Fibroblast of skin of right biceps (primary cell): ENCODE data around the gene TPCN2.

Experiments used
- DNase-seq: peaks from one replicate; pipeline ENCODE4 v3.0.0-alpha.2; 2013

The TPCN2 gene

DNA sequence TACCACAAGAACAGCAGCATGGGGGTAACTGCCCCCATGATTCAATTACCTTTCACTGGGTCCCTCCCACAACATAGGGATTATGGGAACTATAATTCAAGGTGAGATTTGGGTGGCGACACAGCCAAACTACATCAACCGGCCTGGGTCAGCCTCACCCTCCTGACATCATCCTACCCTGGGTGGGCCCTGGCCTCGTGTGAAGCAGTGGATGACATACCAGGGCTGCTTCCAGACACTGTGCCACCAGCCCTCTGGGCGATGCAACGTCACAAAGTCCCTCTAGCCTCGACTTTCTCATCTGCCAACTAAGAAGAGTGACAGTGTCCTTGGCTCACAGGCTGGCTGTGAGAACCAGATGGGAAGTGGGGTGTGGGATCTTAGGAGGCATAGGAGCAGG, 8.7 kb upstream of the TPCN2 start:
- DNase-seq: peak; percentile 17

DNA sequence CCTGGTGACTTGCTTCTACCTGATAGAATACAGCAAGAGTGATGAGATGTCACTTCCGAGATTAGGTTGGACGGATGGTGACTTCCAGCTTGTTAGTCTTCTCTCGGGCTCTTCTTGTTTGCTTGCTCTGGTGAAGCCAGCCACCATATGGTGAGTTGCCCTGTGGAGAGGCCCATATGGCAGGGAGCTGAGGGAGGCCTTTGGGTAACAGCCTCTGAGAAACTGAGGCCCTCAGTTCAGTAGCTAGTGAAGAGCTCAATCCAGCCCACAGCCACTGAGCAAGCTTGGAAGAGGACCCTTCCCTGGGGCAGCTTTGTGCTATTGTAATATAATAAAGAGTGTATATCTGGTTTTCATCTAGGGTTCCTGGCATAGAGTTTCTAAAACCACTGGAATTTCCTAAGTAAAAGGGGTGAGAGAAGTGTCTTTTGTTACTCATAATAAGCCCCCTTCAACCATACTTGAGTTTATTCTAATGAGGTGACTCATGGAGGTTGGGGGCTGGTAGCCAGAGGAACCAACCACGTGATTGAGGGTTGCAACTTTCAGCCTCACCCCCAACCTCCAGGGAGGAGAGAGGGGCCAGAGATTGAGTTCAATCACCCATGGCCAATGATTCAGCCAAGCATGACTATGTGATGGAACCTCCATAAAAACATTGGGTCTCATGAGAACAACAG, 8.0 kb upstream of the TPCN2 start:
- peak; percentile 97 for DNase-seq

DNA sequence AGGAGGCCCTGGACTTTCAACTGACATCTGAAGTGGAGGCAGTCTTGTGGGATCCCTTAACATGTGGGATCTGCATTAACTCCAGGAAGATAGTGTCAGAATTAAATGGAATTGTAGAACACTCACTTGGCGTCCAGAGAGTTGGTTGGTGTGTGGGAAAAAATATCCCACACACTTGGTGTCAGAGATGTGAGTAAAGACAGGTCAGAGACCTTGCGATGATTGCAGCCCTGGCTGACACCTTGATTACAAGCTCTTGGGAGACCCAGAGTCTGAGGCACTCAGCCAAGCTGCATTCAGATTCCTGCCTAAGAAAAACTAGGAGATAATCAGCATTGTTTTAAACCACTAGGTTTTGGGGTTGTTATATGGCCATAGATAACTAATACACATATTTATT, 7.2 kb upstream of the TPCN2 start:
- peak; percentile 51 for DNase-seq

DNA sequence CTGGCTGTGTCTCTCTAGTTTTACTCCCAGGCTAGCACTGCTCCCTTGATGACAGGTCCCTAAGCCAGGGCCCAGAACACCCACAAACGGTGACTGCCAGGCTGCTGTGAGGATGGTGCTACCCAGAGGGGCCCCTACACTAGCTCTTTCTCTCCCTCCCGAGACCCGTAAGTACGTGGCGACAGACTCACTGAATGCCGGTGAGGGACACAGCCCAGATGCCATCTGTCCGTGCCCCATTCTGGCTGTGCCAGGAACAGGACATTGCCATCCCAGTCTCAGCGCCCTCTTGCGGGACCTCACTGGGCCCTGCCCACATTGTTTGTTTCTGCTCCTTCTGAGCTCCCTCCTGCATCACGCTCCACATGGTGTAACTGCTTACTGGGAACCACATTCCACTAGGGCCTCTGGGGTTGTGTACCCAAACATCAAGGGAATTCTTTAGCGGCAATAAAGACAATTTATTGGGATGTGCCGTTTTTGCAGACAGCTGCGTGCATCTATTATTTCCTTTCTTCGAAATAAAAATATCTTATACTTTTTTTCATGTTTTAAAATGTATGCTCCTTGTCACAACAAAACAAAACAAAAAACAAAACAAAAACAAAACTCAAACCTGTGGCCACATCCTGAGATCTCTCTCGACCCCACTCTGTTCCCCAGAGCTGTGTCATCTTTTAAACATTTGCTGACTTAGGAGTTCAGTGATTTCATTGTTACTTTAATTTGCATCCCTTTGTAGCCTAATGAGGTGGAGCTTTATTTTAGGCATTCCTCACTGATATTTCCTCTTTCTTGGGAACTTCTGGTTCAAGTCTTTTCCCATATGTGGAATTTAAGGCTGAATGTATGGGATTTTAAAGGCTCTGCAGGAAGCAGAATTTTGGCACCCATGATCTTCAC, 4.4 kb upstream of the TPCN2 start:
- peak; percentile 84 for DNase-seq

DNA sequence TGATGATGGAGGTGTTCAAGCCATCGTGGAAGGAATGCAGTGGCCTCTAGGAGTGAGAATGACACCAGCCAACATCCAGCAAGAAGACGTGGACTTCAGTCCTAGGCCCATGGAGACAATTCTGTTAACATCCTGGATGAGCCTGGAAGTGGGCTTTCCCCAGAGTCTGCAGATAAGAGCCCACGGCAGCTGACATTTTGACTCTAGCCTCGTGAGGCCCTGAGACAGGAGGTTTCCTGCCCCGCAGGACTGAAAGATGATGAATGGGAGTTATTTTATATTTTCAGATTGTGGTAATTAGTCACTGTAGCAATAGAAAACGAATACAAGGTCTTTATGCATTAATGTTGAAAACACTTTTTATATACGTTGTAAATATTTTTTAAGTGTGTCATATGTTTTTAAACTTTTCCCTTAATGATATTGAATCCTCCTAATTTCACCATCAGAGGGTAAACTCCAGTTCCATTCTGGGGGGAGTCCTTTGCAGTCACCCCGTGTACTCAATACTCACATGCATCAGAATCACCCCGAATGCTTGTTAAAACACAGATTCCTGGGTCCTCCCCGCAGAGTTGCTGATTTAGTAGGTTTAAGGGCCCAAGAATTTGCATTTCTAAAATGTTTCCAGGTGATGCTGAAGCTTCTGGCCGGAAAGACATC, 570 bp upstream of the TPCN2 start:
- peak; percentile 23 for DNase-seq

DNA sequence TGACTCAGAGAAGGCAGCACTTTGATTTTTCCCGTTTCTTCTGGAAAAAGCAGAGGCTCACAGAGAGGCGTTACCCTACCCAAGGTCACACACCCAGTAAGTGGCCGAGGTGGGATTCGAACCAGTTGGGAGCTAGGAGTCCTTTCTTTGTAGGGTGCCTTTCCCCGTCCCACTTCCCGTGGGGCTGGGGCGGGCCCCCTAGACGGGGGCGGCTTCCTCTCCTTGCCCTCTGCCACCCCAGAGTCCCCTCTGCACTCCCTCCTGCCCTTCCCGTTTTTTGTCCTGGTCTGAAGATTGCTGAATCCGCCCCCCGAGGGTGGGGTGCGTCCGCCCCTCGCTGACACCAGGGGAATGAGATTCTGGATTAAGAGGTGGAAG, 747 bp downstream of the TPCN2 start:
- no peak for DNase-seq

DNA sequence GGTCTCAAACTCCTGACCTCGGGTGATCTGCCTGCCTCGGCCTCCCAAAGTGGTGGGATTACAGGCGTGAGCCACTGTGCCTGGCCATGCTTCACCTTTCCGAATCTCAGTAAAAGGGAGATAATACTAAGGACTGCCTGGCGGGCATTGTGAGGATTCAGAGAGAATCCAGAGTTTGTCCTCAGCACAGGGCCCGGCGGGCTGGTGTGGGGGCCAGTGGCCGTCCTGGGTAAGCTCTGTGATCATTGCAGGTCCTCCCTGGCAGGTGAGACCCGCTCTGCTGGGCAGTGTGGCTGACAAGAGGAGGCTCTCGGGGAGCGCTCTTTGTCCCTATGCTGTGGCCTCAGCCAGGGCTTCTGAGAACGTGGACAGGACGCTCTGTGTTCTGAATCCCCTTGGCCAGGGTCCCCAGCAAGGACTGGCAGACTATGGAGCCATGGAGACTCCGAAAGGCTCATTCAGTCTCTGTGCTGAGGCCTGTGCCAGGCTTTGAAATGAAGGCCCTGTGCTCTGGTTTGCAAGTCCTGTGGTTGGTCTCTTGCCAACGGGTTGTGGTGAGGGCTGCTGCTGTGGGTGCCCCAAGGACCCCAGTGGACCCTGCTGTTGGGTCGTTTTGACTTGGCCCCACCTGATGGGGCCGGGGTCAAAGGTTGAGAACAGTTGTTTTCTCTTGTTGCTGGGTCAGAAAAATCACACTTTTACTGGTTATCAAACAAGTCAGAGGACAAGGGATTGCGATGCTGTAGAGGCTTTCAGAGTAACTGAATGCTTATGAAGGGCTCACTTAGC, 2.1 kb downstream of the TPCN2 start:
- no peak for DNase-seq

DNA sequence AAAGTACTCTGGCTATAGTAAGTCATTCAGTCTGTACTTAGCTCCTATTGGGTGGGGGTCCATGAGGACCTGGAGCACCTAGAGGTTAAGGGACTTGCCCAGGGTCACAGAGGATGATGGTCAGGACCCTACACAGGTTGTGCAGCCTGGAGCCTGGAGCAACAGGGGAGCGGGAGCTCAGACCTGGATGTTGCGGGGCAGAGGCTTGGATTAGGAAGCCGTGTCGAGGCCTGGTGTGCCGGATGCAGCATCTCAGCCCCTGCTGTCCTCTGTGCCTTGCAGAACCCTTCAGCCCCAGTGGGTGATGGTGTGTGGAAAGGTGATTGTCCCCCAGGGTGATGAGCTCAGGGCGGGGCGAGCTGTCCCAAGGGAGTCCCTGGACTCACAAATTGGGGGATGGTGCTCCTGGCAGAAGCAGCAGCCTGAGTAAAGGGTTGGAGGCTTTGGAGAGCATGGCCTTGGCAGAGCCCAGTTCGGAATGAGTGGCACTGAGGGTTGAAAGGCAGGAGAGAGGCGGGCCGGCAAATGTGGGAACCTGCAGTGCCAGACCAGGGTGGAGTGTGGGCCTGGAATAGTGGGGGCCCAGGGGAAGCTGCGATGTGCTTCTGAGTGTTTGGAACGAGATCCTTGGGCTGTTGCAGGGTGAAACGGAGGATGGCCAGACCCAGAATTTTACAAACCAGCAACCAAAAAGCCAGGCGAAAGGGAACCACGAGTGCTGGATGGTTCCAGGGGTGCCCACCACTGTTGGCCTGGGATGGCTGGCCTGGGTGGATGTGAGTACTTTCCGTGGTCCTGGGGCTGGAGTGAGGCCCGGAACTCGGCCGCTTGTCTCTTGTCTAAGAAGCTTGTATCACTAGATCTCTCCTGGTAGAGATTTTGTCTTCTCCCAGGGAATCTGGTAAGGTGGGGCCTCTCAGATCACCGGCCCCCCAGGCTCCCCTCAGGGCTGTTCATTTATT, 2.9 kb downstream of the TPCN2 start:
- no peak for DNase-seq

DNA sequence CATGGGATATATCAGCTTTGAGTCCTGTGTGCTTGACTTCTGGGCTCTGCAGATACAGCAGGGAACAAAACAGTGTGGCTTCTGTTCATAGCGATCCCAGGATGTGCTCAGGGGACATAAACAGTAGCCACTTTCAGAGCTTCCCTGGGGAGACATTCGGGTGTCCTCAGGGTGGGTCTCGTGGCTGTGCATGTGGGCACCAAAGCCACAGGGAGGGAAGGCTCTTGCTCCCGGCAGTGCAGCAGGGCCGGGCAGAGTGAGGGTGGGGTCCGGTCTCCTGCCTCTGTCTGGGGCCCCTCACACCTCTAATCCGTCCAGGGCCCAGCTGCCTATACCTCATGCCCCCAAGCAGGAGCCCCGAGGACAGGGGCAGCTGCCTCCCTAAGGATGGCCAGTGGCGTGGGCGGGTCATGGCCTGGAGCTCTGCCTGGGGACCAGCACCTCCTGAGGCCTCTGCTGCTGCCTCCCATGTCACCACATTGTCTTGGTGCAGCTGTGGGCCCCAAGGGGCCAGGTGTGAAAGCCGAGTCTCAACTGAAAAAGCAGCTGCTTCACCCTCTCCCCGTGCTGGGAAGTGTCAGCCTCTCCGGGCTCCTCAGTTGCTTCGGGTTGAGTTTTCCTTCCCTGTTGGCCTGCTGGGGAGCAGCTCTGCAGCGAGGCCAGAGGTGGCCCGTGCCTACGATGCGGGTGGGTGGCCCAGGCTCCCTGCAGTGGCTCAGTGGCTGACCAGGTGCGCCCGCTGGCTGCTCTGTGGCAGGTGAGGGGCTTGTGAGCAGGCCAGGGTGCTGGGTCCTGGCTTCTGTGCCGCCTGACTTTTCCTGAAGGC, 3.8 kb downstream of the TPCN2 start:
- no peak for DNase-seq

DNA sequence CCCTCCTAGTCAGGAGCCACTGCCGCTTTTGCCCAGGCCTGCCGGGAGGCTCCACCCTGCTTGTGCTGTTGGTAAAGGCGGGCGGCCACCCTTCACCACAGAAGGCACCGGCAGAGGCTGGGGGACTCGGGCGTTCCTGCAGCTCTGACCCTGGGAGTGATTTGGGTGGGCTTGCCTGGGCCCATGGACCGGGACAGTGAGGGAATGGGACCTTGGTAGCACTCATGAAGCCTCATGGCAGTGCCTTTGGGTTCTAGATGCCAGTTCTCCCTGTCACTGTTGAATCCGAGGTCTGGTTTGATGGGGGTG, 4.4 kb downstream of the TPCN2 start:
- no peak for DNase-seq

DNA sequence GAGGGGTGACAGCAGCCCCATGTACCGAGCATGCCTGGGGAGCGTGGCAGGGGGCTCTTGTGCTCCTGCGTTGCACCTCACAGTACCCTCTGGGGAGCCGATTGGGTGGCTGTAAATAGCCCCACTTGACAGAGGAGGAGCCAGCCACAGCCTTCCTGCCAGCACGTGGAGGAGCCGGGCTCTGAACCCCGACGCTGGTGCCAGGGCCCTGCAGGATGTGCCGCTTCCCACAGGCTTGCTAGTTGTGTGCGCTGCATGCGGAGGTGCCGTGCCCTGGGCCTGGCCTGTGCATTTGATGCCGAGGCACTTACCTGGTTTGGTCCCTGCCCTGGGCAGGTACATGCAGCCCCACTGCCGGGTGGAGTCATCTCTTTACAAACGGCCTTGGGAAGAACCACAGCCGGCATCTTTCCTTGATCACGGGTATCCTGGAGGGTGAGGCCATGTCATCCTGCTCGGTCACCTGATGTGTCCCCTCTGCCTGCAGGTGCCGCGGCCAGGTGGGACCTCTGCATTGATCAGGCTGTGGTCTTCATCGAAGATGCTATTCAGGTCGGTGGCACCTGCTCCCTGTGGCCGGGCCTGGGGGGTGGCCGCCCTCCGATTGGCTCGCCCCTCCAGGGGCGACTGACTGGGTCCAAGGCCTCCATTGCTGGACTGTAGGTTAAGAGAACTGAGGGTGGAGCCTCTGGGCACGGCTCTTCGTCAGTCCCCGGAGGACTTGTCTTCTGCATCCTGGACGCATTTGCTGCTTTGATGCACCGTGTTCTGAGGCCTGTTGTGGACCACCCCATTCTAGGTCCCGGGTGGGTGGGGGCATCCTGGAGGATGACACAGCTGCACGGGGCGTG, 5.0 kb downstream of the TPCN2 start:
- no peak for DNase-seq

DNA sequence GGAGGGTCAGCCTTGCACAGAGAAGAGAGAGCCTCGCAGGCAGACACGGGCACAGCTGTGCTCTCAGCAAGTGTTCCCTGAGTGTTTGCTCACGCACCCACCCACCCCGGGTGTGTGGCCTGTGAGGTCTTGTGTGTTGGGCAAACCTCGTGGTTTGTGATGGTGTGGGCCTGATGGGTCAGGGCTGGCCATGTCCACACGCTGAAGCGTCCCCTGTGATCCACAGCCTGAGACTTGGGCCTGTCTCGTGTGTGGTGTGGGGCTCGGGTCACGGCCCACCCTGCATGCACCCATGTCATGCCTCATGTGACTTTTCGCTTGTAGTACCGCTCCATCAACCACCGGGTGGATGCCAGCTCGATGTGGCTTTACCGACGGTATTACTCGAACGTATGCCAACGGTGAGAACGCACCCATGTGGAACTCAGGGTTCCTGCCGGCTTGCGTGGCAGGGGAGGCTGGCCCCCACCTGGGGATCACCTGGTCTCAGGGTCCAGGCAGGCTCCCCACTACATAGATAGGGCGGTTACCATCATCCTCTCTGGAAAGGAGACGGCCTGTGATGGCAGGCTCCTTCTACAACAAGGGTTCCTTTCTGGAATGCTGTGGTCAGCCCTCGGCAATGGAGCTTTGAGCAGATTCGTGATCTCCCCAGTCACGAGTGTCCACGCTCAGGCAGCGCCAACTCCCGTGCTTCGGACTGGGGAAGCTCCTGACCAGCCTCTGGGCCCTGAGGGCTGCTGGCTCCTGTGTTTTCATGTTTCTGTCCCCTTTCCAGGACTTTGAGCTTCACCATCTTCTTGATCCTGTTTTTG, 5.9 kb downstream of the TPCN2 start:
- no peak for DNase-seq

DNA sequence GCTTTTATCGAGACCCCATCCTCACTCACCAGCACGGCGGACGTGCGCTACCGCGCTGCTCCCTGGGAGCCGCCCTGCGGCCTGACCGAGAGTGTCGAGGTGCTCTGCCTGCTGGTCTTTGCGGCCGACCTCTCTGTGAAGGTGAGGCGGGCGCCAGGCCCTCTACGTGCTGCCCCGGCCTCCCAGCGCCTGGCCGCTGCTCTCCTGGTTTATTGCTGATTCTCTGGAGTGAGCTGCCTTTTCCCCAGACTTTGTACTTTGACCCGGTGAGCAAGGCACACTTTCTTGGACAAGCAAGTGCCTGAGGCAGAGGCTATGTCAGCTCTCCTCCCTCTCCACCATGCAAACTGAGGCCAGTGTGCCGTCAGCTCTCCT, 6.5 kb downstream of the TPCN2 start:
- DNase-seq: no peak

DNA sequence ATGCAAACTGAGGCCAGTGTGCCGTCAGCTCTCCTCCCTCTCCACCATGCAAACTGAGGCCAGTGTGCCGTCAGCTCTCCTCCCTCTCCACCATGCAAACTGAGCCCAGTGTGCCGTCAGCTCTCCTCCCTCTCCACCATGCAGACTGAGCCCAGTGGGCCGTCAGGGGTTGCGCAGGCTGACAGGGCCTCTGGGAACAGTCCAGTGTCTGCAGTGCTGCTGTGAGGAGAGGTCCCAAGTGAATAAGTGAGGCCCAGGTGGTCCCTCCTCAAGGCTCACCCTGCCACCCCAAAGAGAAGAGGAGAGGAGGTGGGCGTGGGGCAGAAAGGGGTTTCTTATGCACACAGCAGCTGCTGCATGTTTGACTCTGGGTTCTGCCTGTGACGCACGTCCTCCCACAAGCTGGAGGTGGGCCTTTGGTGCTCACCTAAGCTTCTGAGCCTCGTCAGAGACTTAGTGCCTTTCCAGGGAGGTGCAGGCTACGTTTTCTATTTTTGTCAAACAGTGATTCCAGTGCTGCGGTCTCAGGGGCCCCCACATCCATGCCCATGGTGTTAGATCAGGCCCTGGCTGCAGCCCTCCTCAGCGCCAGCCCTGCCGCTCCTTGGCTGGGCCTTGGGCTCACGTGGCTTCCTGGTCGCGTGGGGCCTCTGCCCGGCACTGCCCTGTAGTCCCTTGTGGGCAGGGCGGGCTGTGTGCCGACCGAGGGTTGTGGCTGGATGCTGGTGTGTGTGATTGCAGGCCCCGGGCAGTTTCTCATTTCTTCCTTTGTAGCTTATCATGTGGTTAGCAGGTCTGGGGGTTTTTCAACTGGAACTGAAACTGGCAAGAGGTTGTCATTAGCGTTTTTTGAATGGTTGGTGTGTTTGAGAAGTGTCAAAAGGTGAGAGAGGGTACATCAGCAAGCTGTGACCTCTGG, 7.1 kb downstream of the TPCN2 start:
- no peak for DNase-seq

DNA sequence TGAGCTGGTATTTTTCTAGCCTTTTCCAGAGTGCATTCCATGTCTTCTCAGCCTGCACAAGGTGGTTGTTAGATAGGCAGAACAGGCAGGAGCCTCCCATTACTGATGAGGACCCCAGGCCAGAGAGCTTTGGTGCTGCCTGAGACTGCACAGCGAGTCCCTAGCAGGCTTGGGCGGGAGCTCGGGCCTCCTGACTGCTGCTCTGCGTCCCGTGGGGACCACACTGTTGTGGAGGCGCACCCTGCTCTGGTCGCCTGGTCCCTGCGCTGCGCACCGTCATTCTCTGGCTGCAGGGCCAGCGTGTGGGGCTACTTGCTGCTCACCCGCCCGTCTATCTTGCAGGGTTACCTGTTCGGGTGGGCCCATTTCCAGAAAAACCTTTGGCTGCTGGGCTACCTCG, 8.5 kb downstream of the TPCN2 start:
- no peak for DNase-seq

DNA sequence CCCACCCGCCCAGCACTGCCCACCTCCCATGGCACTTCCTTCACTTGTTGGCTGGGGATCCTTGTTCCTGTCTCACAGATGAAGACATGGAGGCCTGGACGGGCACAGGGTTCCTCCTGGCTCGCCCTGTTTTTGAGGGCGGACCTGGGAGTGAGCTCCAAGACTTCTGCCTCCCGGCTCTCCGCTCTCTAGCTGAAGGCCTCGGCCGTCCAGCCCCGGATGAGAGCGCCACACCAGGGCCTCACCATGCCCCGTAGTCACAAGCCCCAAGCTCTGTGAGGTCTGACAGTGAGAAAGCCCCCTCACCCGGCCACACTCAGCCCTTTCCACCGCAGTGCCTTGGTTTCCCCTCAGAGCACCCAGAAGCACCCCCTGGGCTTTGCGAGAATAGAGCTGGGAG, 9.1 kb downstream of the TPCN2 start:
- no peak for DNase-seq

DNA sequence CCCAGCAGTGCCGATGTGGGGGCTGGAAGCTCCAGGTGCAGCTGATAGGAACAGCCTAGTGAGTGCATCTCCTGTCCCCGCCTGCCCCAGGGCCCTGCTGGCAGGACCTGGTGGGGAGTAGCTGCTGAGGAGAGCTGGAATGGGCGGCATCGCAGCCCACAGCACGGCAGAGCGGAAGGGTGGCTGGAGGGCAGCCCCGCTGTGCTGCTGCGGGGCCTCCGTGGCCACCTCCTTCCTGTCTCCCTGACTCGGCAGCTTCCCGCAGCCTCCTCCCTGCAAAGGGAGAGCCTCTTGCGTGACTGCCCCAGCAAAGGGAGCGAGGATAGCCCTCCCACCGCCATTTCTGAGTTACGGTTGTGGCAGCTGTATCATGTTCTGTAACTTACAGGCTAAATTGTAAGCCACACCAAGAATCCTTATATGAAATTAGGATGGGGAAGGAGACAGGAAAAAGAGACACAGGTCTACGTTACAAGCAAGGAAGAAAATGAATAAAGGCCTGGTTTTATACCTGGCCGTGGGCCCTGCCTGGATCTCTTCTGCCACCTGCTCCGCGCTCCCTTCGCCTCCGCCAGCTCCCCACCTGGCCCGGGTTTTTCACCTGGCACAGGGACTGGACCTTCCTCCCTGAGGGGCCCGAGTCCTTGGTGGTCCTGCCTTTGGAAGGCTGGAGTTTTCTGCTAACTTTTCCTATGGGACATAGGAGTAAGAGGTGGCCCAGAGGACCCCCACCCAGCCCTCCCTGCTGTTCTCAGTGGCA, 10.0 kb downstream of the TPCN2 start:
- no peak for DNase-seq
